HepG2 (cell line): Measurements from ENCODE around the gene TOR1B. TPM values are rescaled to one million over a fixed set of nuclear protein-coding genes. Genes with fewer than 3 reads are reported as not detected.

Experiments used
- ATAC-seq: fragments of 200-7000 bp; cut with Tn5 transposase; 3 replicates; pipeline ENCODE4 v1.9.1; 2020; ENCODE audit warnings: mild to moderate bottlenecking, moderate library complexity
- BruUV-seq: library from RNA; stranded (reverse); fragments of 400-500 nt; replicated peaks from 2 replicates; lab custom pipeline; 2021; lab: Mats Ljungman, UMichigan
- CTCF ChIA-PET: fragments of 300-600 bp; formaldehyde crosslinking; extraction: SDS; loops from one replicate; lab custom pipeline; 2021; ENCODE audit warnings: low total read pairs, inconsistent platforms, low intra/inter-chr PET ratio; lab: Yijun Ruan, JAX
- POLR2A ChIA-PET: fragments of 350-600 bp; sonication (Branson Sonifier 250); formaldehyde crosslinking; loops from one replicate; lab custom pipeline; 2020; ENCODE audit warnings: antibody characterized with exemption, inconsistent platforms; lab: Yijun Ruan, JAX
- DNase-seq: peaks from one replicate; pipeline ENCODE4 v3.0.0-alpha.2; 2015; ENCODE audit warnings: low spot score
- FAIRE-seq: peaks from 3 replicates; lab custom pipeline; 2011; peaks lifted over from hg19 to GRCh38; lab: Jason Lieb, UNC
- H2AFZ ChIP-seq: one replicate; pipeline ENCODE4 v1.6.1; 2011; ENCODE audit warnings: low read length, inconsistent platforms
- H3K27ac ChIP-seq: fragments of 300-600 bp; 3 replicates; pipeline ENCODE4 v1.8.0; 2011; ENCODE audit warnings: mixed run types, mild to moderate bottlenecking, mixed read lengths, low read length, inconsistent platforms; ENCODE audit not compliant: insufficient read depth; ENCODE audit errors: extremely low read length
- H3K27me3 ChIP-seq, 2 experiments: fragments of 200-600 bp in 1 of 2; 2 replicates in 1 of 2; 3 replicates in 1 of 2; pipeline versions ENCODE4 v1.6.0 to v1.8.0; 2011; ENCODE audit warnings: low read length in 2 of 2, mild to moderate bottlenecking in 2 of 2, moderate library complexity in 2 of 2, inconsistent platforms in 1 of 2; ENCODE audit not compliant: insufficient read depth in 2 of 2, control insufficient read depth in 1 of 2
- H3K36me3 ChIP-seq, 2 experiments: fragments of 200-600 bp in 1 of 2; replicated peaks in 1 of 2; 2 replicates in 1 of 2; 3 replicates in 1 of 2; pipeline versions ENCODE4 v1.5.1 to v1.8.0; 2011; ENCODE audit warnings: low read length in 2 of 2, inconsistent platforms in 1 of 2; ENCODE audit not compliant: insufficient read depth in 2 of 2, control insufficient read depth in 1 of 2
- H3K4me1 ChIP-seq: 2 replicates; pipeline ENCODE4 v1.5.1; 2012; ENCODE audit warnings: low read length, inconsistent platforms; ENCODE audit not compliant: insufficient read depth
- H3K4me2 ChIP-seq: 2 replicates; pipeline ENCODE4 v1.6.0; 2011; ENCODE audit warnings: low read depth, low read length, inconsistent platforms
- H3K4me3 ChIP-seq, 3 experiments: fragments of 200-600 bp in 1 of 3; sonication (generic), shearing (Covaris generic) in 1 of 3; replicated peaks in 1 of 3; 2 replicates each; pipeline ENCODE4 v1.5.1; 2011 to 2016; ENCODE audit warnings: low read length in 3 of 3, inconsistent platforms in 2 of 3, low read depth in 2 of 3, mild to moderate bottlenecking in 2 of 3, control low read depth in 1 of 3, mixed read lengths in 1 of 3; ENCODE audit not compliant: insufficient read depth in 1 of 3
- H3K79me2 ChIP-seq: one replicate; pipeline ENCODE4 v1.6.1; 2011; ENCODE audit warnings: low read length, inconsistent platforms; ENCODE audit not compliant: insufficient read depth
- H3K9ac ChIP-seq: 2 replicates; pipeline ENCODE4 v1.6.0; 2011; ENCODE audit warnings: mild to moderate bottlenecking, low read depth, low read length, inconsistent platforms; ENCODE audit not compliant: insufficient read depth
- H3K9me3 ChIP-seq: 2 replicates; pipeline ENCODE4 v1.5.1; 2012; ENCODE audit warnings: mild to moderate bottlenecking, low read length
- H4K20me1 ChIP-seq: 2 replicates; pipeline ENCODE4 v1.6.0; 2011; ENCODE audit warnings: inconsistent platforms, mild to moderate bottlenecking, low read length, moderate library complexity; ENCODE audit not compliant: insufficient read depth
- ZNF33A ChIP-seq: sonication (generic); formaldehyde crosslinking; IDR thresholded peaks from 2 replicates; pipeline ENCODE4 v1.5.1; 2020; ENCODE audit warnings: missing genetic modification reagents, mild to moderate bottlenecking, moderate library complexity, borderline replicate concordance
- ZNF432 ChIP-seq: sonication (generic); formaldehyde crosslinking; IDR thresholded peaks from 2 replicates; pipeline ENCODE4 v1.5.0; 2020; ENCODE audit warnings: missing genetic modification reagents, mild to moderate bottlenecking, borderline replicate concordance
- ZNF709 ChIP-seq: sonication (generic); formaldehyde crosslinking; IDR thresholded peaks from 2 replicates; pipeline ENCODE4 v1.5.0; 2020; ENCODE audit warnings: mild to moderate bottlenecking, missing genetic modification reagents
- ZNF879 ChIP-seq: sonication (generic); formaldehyde crosslinking; IDR thresholded peaks from 2 replicates; pipeline ENCODE4 v1.8.1; 2023; ENCODE audit warnings: missing genetic modification reagents
- WGBS: methylation state at CpG from one replicate; pipeline ENCODE4 v1.1.6; 2017; ENCODE audit warnings: low lambda C conversion rate; 5-methylcytosine and 5-hydroxymethylcytosine counted together
- in situ Hi-C: cut with HindIII; loops from 2 replicates; pipeline ENCODE4 v1.10.0; 2017; ENCODE audit warnings: low pct_unique_long_range_greater_than_20kb; ENCODE audit not compliant: extremely low pct_ligation_motif_present
- intact Hi-C: fragments of 100-400 bp; cut with micrococcal nuclease; formaldehyde crosslinking; loops from one replicate; pipeline ENCODE4 v1.10.0; 2022; ENCODE audit not compliant: unreplicated experiment
- polyA plus RNA-seq, 8 experiments: library from polyadenylated mRNA; depleted of rRNA in 3 of 8; stranded (reverse) in 7 of 8; unstranded in 1 of 8; fragments of >200 nt; fragmentation: Illumina TruSeq in 4 of 8; extraction: Trizol in 4 of 8; gene quantifications; 2 replicates each; pipeline versions ENCODE4 v1.2.1 to v1.2.3, GENCODE V29; 2011 to 2016; ENCODE audit warnings: low read depth in 4 of 8, missing spikeins in 1 of 8, mixed read lengths in 1 of 8; ENCODE audit not compliant: insufficient read depth in 1 of 8
- total RNA-seq, 5 experiments: library from RNA; depleted of rRNA; stranded (reverse); fragments of >200 nt; fragmentation: Illumina TruSeq; extraction: Trizol; gene quantifications; 2 replicates each; pipeline ENCODE4 v1.2.3, GENCODE V29; 2016; ENCODE audit warnings: low read depth in 1 of 5
- TF ChIP-seq, protein P1 (sequence below): sonication (generic); formaldehyde crosslinking; IDR thresholded peaks from 2 replicates; pipeline ENCODE4 v1.5.1; 2020; ENCODE audit warnings: mild to moderate bottlenecking, missing genetic modification reagents, moderate library complexity
- TF ChIP-seq, protein P2 (sequence below): sonication (generic); formaldehyde crosslinking; IDR thresholded peaks from 2 replicates; pipeline ENCODE4 v1.5.0; 2020; ENCODE audit warnings: missing genetic modification reagents, mild to moderate bottlenecking, borderline replicate concordance
- TF ChIP-seq, protein P3 (sequence below): sonication (generic); formaldehyde crosslinking; conservative IDR thresholded peaks from 2 replicates; pipeline ENCODE4 v1.8.0; 2022; ENCODE audit warnings: mild to moderate bottlenecking, moderate library complexity, missing genetic modification reagents
- TF ChIP-seq, protein P4 (sequence below): sonication (generic); formaldehyde crosslinking; IDR thresholded peaks from 2 replicates; pipeline ENCODE4 v1.4.0; 2020; ENCODE audit warnings: mild to moderate bottlenecking, missing genetic modification reagents
- TF ChIP-seq, protein P5 (sequence below): sonication (generic); formaldehyde crosslinking; IDR thresholded peaks from 2 replicates; pipeline ENCODE4 v1.9.0; 2021; ENCODE audit warnings: missing genetic modification reagents, mild to moderate bottlenecking, borderline replicate concordance
- TF ChIP-seq, protein P6 (sequence below): sonication (generic); formaldehyde crosslinking; IDR thresholded peaks from 2 replicates; pipeline ENCODE4 v1.5.0; 2020; ENCODE audit warnings: missing genetic modification reagents, mild to moderate bottlenecking, borderline replicate concordance
- TF ChIP-seq, protein P7 (sequence below): IDR thresholded peaks from 2 replicates; pipeline ENCODE4 v1.6.1; 2016; ENCODE audit warnings: missing biosample characterization, missing genetic modification reagents, low read depth

TOR1B gene
- total and polyA plus RNA-seq, 2 of the 13 experiments (the other 11 are each of a cell fraction or from before 2014, with no cell fraction given): 18.1 to 21.3 TPM

DNA sequence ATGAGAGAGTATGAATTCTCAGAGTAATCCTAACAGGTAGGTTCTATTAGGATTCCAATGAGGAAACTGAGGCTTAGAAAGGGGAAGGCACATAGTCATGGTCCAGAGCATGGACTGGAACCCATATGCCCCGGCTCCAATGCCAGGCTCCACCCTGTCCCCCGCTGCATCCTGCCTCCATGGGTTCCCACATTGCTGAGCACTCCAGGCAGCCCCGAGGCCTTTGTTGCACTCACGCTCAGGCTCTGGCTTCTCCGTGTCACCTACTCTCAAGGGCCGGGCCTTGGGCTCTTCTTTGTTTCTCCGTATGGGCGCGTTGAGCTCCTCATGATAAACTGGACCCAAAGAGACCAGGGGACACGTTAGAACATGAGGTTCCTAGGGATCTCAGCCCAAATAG lies 26.0 kb downstream of the TOR1B start:
- ATAC-seq: no peak
- 94% methylated on average over 10 of the region's 10 CpGs for WGBS
- Histone ChIP-seq H4K20me1 (no peaks in the 10 kb centered on the region), H3K4me1 (peaks cover 8% of the 10 kb centered on the region), H3K36me3 (peaks cover 6 to 27% of the 10 kb centered on the region in 2 experiments; a peak in 4 of 5 replicates), H3K9me3 (no peaks in the 10 kb centered on the region), H3K4me2 (no peak overlapping the region), H3K4me3 (no peak overlapping the region), H3K9ac (no peak overlapping the region), H3K79me2 (peaks cover 6% of the 10 kb centered on the region), H3K27me3 (no peaks in the 10 kb centered on the region), H2AFZ (no peak overlapping the region), H3K27ac (no peak overlapping the region)
- ChIA-PET CTCF (no interaction called here), POLR2A (no interaction called here)
- in situ Hi-C loops (no loop called here), intact Hi-C loops (no loop called here)
- no peak for FAIRE-seq
- no peak for DNase-seq
- TF ChIP-seq, protein P1, sequence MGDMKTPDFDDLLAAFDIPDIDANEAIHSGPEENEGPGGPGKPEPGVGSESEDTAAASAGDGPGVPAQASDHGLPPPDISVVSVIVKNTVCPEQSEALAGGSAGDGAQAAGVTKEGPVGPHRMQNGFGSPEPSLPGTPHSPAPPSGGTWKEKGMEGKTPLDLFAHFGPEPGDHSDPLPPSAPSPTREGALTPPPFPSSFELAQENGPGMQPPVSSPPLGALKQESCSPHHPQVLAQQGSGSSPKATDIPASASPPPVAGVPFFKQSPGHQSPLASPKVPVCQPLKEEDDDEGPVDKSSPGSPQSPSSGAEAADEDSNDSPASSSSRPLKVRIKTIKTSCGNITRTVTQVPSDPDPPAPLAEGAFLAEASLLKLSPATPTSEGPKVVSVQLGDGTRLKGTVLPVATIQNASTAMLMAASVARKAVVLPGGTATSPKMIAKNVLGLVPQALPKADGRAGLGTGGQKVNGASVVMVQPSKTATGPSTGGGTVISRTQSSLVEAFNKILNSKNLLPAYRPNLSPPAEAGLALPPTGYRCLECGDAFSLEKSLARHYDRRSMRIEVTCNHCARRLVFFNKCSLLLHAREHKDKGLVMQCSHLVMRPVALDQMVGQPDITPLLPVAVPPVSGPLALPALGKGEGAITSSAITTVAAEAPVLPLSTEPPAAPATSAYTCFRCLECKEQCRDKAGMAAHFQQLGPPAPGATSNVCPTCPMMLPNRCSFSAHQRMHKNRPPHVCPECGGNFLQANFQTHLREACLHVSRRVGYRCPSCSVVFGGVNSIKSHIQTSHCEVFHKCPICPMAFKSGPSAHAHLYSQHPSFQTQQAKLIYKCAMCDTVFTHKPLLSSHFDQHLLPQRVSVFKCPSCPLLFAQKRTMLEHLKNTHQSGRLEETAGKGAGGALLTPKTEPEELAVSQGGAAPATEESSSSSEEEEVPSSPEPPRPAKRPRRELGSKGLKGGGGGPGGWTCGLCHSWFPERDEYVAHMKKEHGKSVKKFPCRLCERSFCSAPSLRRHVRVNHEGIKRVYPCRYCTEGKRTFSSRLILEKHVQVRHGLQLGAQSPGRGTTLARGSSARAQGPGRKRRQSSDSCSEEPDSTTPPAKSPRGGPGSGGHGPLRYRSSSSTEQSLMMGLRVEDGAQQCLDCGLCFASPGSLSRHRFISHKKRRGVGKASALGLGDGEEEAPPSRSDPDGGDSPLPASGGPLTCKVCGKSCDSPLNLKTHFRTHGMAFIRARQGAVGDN: no peak
- TF ChIP-seq ZNF432 (CRISPR knock-in tag) (no peak), ZNF709 (no peak), ZNF879 (CRISPR knock-in tag) (no peak), ZNF33A (CRISPR knock-in tag) (no peak)
- TF ChIP-seq, protein P2, sequence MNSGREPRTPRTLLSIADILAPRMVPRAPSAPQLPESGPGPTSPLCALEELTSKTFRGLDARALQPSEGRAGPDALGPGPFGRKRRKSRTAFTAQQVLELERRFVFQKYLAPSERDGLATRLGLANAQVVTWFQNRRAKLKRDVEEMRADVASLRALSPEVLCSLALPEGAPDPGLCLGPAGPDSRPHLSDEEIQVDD (CRISPR knock-in tag): no peak
- TF ChIP-seq, protein P3, sequence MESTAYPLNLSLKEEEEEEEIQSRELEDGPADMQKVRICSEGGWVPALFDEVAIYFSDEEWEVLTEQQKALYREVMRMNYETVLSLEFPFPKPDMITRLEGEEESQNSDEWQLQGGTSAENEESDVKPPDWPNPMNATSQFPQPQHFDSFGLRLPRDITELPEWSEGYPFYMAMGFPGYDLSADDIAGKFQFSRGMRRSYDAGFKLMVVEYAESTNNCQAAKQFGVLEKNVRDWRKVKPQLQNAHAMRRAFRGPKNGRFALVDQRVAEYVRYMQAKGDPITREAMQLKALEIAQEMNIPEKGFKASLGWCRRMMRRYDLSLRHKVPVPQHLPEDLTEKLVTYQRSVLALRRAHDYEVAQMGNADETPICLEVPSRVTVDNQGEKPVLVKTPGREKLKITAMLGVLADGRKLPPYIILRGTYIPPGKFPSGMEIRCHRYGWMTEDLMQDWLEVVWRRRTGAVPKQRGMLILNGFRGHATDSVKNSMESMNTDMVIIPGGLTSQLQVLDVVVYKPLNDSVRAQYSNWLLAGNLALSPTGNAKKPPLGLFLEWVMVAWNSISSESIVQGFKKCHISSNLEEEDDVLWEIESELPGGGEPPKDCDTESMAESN (CRISPR knock-in tag): no peak
- TF ChIP-seq, protein P4, sequence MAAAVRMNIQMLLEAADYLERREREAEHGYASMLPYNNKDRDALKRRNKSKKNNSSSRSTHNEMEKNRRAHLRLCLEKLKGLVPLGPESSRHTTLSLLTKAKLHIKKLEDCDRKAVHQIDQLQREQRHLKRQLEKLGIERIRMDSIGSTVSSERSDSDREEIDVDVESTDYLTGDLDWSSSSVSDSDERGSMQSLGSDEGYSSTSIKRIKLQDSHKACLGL (CRISPR knock-in tag): no peak
- TF ChIP-seq, protein P5, sequence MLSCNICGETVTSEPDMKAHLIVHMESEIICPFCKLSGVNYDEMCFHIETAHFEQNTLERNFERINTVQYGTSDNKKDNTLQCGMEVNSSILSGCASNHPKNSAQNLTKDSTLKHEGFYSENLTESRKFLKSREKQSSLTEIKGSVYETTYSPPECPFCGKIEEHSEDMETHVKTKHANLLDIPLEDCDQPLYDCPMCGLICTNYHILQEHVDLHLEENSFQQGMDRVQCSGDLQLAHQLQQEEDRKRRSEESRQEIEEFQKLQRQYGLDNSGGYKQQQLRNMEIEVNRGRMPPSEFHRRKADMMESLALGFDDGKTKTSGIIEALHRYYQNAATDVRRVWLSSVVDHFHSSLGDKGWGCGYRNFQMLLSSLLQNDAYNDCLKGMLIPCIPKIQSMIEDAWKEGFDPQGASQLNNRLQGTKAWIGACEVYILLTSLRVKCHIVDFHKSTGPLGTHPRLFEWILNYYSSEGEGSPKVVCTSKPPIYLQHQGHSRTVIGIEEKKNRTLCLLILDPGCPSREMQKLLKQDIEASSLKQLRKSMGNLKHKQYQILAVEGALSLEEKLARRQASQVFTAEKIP: no peak
- TF ChIP-seq, protein P6, sequence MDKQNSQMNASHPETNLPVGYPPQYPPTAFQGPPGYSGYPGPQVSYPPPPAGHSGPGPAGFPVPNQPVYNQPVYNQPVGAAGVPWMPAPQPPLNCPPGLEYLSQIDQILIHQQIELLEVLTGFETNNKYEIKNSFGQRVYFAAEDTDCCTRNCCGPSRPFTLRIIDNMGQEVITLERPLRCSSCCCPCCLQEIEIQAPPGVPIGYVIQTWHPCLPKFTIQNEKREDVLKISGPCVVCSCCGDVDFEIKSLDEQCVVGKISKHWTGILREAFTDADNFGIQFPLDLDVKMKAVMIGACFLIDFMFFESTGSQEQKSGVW (CRISPR knock-in tag): no peak
- TF ChIP-seq, protein P7, sequence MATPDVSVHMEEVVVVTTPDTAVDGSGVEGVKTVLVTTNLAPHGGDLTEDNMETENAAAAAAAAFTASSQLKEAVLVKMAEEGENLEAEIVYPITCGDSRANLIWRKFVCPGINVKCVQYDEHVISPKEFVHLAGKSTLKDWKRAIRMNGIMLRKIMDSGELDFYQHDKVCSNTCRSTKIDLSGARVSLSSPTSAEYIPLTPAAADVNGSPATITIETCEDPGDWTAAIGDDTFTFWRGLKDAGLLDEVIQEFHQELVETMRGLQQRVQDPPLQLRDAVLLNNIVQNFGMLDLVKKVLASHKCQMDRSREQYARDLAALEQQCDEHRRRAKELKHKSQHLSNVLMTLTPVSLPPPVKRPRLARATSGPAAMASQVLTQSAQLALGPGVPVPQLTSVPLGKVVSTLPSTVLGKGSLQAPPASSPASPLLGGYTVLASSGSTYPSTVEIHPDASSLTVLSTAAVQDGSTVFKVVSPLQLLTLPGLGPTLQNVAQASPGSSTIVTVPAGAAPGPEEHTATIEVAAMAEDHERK (CRISPR knock-in tag): no peak
- no TSS peak for BruUV-seq
